Measurements from ENCODE around the gene GNAT3. TPM values are rescaled to one million over a fixed set of nuclear protein-coding genes. Genes with fewer than 3 reads are reported as not detected.

GNAT3 gene
- total RNA-seq (2014; rRNA removed; shearing (Covaris generic)) = 0.12 and 1.6 TPM in 2 replicates

DNA sequence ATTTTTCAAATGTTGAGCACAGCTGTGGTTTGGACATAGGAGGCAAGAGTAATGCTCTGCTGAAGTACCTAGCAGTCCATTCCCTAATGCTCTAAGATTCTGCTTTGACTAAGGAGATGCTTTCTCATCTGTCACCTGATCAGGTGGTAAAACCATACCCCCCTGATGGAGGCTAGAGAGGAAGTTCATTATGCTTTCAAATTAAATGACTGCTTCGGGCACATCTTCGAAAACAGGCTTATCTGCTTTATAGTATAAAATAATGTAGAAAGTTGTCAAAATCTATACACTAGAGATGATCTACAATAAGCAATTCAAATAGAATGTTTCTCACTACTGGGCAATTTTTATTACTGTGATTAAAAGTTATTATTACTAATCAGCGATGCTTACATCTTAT, at the start of gene GNAT3:
TSS of gene GNAT3 (minus strand) at position 101 of the 400 bp plus-strand sequence. CDS start 138 bp downstream, outside the sequence.
- DNase-seq (ENCODE audit: low read depth) = no peak

DNA sequence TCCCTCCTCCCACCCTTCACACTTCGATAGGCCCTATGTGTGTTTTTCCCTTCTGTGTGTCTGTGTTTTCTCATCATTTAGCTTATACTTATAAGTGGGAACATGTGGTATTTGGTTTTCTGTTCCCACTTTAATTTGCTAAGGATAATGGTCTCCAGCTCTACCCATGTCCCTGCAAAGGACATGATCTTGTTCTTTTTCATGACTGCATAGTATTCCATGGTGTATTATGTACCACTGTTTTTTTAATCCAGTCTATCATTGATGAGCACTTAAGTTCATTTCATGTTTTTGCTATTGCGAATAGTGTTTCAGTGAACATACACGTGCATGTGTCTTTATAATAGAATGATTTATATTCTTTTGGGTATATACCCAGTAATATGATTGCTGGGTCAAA, 46.3 kb upstream of the GNAT3 start:
- DNase-seq (ENCODE audit: low read depth) = no peak

DNA sequence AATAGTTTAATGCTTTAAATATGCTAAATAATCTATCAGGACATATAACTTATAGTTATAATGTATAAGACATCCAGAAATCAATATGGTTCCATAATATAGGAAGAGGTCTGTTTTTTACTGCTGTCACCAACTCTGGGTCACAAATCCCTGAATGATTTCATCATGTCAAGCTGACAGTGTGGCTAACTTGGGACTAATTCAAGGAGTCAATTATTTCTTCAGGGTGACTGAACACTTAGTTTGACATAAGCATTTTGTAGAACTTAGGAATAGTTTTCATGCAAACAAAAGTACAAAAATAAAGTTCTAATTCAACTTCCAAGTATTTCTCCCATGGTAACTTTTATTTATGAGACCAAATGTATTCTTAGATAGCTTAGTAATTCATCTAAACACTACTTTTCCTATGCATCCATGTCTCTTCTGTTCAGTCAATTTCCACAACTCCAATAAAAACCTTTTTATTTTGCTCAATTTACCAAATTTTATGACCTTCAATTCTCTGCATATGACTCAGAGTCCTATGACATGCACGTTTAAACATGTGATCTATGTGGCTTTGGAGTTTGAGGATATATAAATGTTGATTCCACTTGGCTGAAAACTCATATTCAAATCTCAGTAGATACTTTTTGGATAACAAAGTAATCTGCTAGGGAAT, 40.3 kb upstream of the GNAT3 start:
- peak; percentile 86 for DNase-seq (ENCODE audit: low read depth)

DNA sequence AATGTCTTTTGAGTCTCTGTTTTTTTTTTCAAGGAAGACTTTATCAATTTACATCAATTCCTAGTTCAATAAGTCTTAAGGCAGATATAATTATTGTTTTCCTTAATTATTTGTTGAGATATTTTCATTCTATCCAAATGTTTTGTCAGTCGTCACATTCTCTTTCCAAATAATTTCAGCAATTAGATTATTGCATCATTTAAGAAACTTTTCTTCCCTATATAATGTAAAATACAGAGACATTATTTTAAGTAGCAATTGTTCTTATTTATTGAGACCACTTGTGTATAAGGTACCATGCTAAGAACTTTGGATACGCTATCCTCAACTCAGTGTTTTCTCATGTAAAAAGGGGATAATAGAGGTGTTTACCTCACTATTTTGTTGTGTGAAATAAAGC, 38.1 kb upstream of the GNAT3 start:
- DNase-seq (ENCODE audit: low read depth) = no peak

DNA sequence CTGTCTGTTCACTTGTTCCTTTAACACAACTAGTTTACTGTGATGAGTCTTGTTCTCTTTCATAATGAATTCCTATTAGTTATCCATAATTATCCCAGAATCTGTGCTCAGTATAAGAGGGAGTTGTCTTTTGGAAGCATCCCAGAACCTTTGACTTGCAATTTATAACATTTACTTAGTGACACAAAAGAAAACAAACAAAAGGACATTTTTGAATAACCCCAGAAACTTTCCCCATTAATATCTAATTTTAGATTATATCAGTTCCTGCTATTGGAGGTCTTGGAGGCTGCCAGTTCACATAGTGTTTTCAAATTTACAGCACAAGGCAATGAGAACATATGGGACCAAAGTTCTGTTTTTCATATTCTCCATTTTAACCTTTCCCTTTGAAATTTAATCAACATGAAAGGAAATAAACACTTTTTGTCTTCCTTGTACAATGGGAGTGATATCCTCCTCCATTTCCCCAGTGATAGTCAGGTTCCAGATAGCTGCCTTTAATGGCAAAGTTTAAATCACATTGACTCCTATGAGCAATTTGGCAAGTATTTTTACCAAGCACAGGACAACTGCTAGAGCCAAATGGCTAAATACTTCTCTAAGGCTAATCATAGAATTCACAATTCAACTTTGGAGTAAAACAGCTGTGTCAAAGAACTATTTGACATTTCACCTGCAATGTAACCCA, 37.1 kb upstream of the GNAT3 start:
- DNase-seq (ENCODE audit: low read depth) = peak; percentile 40

DNA sequence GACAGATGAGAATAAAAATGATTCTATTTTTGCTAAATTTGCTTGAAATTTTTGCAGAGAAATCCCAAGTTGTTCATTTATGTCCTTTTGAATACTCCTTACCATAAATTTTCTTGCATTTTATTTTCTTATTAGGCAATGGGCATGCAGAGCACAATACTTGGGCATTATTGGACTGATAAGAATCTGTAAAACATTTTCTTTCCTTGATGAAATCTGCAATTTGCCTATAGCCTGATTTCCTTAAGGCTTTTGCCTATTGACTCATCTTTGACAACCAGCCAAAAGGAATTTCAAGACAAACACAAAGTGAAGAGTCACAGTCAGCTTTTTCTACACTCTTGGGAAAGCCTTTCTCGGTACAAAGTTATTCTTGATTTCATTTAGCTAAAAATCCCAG, 30.5 kb upstream of the GNAT3 start:
- peak; percentile 95 for DNase-seq (ENCODE audit: low read depth)

DNA sequence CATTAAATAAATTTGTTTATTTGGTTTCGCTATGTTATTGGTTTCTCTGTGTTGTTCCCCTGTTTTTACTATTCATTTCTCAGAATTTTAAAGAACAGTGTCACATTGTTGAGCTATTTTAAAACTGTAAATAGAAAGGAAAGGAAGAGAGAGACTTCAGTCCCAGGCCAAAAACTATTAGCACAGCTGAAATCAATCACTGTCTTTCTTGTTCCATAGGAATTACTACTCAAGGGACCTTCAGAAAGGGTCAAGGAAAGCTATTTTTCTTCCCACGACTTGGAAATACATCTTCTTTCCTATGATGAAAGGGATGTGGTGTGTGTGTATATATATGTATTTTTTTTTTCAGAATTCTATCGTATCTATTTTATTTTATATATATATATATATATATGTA, 29.0 kb upstream of the GNAT3 start:
- no peak for DNase-seq (ENCODE audit: low read depth)

DNA sequence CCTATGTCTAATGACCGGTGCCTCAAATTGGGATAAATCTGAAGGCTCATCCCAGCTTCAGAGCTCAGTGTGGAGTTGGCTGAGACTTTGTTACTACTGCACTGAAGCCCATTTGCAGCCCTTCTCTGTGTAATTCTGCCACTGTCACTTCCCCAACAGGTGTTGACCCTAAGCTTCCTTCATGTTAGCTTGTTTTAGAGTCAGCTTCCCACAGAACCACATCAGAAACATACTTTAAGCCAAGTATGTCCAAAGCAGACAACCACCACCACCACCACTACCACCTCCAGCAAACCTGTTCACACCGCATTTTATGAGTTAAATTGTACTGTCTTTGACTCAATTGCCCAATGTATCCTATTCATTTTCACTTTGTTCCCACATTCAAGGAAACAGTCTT, 25.2 kb upstream of the GNAT3 start:
- DNase-seq (ENCODE audit: low read depth) = no peak

DNA sequence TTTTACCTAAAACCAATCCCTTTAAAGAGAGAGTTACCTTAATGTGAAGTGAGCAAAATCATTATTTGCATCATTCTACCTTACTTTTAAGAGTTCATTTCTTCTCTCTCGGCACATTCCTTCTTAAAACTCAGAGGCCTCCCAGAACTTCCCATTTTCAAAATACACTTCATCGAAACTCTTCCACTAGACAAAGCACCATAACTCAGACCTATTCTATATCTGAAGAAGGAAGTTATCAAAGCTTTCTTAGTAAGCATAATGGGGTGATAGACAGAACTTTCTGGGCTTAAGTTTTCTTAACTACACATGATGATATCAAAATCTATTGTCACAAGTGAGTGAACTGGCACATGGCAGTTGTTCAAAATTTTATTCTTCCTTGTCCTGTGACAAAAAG, 24.6 kb upstream of the GNAT3 start:
- no peak for DNase-seq (ENCODE audit: low read depth)

DNA sequence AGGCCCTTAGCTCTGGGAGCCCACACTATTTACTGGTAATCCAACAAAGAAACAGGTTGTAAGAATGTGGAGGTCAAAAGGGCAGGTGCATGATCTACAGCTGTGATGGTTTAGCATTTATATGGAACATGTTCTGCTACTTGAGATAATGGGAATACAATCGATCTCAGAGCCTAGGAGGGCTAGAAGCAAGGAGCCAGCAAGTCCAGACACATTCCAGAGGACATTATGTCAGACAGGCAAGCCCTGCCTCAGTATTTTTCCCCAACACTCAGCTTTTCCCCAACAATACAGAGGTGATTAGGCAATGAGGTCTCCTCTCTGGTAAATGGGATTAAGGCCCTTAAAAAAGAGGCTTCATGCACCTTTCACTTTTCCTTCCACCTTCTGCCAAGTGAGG, 21.4 kb upstream of the GNAT3 start:
- DNase-seq (ENCODE audit: low read depth) = peak; percentile 30

DNA sequence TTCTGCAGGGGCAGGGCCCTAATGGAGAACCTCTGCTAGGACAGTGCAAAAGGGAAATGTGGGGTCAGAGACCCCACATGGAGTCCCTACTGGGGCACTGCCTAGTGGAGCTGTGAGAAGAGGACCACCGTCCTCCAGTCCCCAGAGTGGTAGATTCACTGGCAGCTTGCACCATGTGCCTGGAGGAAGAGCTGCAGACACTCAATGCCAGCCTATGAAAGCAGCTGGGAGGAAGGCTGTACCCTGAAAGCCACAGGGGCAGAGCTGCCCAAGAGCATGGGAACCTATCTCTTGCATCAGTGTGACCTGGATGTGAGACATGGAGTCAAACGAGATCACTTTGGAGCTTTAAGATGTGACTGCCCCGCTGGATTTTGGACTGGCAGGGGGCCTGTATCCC, 20.3 kb upstream of the GNAT3 start:
- no peak for DNase-seq (ENCODE audit: low read depth)

DNA sequence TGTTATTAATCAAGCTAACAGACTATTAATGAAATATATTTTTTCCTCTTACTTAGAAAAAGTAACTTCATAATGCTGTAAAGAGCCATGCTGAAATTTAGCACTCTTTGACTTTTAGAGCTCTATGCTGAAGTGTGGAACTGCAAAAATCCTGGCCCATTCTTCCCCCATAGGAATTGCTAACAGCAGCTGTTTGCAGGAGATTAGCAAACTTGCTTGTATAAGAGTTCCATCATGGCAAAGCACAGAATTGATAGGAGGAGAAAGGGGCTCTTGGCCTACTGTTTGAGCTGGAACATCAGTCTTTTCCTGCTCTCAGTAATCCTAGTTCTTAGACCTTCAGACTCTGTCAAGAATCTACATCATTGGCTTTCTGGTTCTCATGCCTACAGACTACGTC, 18.3 kb upstream of the GNAT3 start:
- no peak for DNase-seq (ENCODE audit: low read depth)

DNA sequence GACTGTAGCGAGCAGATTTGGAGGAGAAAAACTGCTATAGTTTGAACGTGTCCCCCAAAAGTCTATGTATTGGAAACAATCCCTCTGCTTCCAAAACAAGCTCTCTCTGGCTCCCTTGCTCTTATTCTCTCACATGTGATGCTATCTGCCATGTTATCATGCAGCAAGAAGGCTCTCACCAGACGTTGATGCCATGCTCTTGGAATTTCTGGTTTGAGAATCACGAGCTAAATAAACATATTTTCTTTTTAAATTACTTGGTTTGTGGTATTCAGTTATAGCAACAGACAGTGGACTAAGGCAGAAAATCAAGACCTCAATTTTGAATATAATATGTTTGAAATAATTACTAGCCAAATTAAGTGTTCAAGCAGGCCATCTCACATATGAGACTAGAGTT, 17.5 kb upstream of the GNAT3 start:
- peak; percentile 38 for DNase-seq (ENCODE audit: low read depth)

DNA sequence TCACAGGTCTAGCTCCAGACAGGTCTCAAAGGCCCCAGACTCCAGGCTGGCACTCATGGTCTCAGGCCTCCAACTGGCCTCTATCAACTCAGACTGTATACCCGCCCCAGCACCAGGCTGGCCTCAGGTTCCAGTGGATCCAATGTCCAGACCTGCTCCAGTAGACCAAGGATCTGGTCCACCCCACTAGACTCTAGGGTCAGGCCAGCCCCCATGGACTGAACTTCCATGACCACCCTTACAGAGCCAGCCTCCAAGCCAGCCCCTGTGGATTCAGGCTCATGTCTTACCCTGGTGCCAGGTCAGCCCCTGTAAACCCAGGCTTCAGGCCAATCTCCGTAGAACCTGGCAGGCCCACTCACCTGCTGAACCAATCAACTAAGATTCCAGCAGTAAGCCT, 16.8 kb upstream of the GNAT3 start:
- no peak for DNase-seq (ENCODE audit: low read depth)

DNA sequence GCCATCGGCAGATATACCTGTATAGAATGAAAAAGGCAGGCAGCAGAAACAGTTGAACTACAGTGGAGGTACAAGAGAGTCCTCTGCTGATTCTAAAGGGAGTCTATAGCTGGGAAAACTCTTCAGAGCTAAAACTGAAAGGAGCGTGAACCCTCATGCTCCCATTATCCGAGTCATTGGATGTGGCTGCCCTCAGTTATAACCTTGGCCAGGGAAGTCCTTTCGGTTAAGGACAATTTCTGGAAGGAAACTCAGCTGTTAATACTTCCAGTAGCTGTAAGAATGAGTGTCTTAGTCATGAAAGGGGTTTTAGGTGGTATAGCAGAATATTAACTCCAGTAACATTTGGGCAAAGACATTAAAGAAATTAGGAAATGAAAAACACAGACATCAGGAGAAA, 14.6 kb upstream of the GNAT3 start:
- DNase-seq (ENCODE audit: low read depth) = no peak

DNA sequence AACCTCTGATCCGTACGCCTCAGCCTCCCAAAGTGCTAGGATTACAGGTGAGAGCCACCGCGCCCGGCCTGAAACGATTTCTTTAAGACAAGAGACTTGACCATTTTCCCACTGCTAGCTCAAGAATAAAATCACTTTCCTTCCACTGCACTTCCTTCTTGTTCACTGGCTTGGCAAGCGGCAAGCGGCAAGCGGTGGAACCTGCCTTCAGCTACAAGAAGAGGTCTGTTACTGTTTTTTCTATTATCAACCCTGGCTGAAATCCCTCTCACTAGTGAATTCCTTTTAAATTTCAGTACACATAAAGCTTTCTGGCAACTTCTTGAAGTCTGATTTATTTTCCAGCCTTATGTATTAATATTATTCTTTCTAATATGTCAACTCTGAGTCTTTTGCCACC, 12.8 kb upstream of the GNAT3 start:
- DNase-seq (ENCODE audit: low read depth) = no peak

DNA sequence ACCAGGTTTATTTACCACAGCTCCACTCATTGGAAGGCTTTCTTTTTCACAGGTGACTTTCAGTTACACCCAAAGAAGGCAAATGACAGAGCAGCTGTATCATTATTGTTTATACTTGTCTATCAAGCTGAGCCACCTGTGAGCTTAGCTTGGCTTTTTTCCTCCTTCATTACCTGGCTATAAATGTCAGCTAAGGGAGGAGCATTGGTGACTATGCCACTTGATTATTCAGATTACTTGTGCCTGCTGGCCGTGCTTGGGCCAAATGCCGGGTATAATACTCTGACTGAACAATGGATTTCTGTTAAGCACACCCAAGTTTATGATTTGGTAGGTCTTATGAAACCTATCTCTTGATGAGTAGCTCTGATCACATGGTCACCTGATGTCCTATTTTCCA, 9.9 kb upstream of the GNAT3 start:
- DNase-seq (ENCODE audit: low read depth) = no peak

DNA sequence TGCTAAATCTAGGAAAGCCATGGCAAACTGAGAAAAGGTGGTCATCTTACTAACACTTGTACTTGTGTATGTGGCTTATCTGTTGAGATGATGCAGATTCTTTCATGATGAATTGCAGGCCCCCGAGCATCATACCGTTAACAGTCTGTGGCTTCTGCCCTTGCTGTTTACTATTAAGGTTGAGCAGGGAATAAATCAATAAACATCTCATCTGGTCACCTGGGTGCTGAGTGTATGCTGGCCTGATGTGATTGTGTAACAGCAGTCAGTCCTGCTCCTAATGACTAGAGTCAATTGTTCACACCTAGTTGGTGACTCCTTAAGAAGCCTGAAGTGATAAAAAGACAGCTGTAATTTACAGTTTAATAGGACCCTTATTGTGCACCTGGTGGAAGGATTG, 8.3 kb upstream of the GNAT3 start:
- DNase-seq (ENCODE audit: low read depth) = peak; percentile 84

DNA sequence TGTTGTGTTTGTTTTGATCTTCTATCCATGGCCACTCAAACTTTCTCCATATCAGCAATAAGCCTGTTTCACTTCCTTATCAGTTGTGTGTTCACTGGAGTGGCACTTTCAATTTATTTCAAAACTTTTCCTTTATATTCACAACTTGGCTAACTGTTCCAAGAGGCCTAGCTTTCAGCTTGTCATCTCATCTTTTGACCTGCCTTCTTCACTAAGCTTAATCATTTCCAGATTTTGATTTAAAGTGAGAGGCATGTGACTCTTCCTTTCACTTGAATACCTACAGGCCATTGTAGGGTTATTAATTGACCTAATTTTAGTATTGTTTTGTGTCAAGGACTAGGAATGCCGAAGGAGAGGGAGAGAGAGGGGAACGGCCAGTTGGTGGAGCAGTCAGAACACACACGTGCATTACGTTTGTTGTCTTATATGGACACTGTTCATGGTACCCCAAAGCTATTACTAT, 5.5 kb upstream of the GNAT3 start:
- no peak for DNase-seq (ENCODE audit: low read depth)

DNA sequence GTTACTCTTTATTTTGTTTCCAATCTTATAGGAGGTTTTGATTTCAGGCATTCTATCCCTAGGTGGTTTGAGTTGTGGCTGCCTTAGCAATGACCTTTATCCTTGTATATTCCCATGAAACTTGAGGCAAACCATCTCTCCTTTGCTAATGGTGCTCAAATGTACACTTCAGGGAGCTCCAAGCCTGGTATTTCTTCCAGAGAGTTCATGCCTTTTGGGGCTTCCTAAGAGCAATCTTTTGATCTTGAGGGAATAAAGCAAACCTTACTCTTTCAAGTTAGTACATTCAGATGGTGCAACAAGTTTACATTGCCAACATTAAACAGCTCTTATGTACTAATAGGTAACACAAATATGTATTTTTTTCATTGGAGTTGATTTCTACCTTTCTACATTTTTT, 3.4 kb upstream of the GNAT3 start:
- no peak for DNase-seq (ENCODE audit: low read depth)

DNA sequence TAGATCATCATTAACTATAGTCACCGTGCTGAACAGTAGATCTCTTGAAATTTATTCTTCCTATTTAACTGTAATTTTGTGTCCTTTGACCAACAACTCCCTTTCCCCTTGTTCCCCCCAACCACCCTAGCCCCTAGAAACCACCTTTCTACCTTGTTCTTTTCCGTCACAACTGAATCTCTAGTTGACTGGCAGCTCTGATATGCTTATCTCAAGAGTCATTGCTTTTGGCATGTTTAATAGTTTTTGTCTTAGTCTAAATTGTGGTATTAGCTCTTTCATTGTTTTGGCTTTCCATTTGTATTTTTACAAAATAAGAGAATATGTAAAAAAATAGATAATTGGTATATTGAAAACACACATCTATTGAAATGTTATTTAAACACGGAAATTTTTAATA, 1.8 kb downstream of the GNAT3 start:
- DNase-seq (ENCODE audit: low read depth) = no peak

DNA sequence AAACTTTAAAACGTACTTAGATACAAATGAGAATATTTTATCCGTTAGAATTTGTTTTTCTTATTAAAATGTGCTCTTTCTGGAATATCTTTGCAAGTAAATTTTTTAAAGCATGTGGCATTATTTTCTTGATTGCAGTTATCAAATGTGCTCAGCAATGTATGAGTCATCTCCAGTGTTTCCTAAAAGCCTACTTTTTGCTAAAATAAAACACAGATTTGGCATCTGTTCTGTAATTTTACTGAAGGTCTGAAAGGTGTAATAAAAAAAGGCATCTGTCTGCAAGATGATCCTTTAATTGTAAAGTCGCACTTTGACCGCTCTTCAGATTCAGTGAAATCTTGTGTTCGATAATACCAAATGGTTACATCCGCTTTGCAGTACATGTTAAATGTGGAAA, 3.4 kb downstream of the GNAT3 start:
- DNase-seq (ENCODE audit: low read depth) = peak; percentile 22

DNA sequence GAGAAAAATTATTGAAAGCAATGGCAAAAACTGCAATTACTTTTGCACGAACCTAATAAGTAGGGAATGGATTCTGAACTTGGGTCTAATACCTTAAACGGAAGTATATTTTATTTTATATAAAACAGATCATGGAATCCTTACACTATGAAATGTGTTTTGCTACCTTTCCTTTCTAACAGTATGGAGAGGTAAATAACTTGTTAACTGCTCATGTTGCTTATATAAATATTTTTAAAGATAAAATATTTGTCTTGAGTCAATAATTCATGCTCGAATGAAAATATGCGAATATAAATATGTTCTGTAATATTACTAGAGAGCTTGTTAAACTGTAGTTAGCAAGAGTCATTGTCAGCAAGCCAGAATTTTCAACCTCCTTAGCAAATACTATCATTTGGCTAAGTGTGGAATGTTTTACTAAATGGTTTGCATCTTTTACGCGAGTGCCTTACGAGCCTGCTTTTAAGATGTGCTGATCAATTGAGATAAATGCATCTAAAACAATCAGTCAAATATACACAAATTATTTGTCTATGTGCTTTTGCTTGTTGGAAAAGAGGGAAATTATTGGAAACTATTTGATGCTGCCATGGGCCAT, 5.9 kb downstream of the GNAT3 start:
- DNase-seq (ENCODE audit: low read depth) = no peak

Data from M059J (cell line).